Fibroblast of lung (primary cell): ENCODE data around the gene EYS.

Source experiments
- CTCF ChIP-seq, 2 donors: IDR thresholded peaks in 1 of 2; conservative IDR thresholded peaks in 1 of 2; 1 replicate in 1 of 2; 2 replicates in 1 of 2; pipeline ENCODE4 v1.5.1; 2011 to 2012; ENCODE audit warnings: low read length in 2 of 2, control low read depth in 1 of 2, inconsistent platforms in 1 of 2, low read depth in 1 of 2, mild to moderate bottlenecking in 1 of 2
- EZH2 ChIP-seq: IDR thresholded peaks from 2 replicates; pipeline ENCODE4 v1.5.1; 2012; ENCODE audit warnings: low read length, control low read depth, mild to moderate bottlenecking; ENCODE audit errors: missing control alignments

- TF ChIP-seq CTCF (conservative IDR thresholded peaks at IDR 0.05 in 1 of 2, IDR thresholded peaks at IDR 0.05 in 1 of 2; ENCODE audit: low read depth in 1 of 2, low read length in 2 of 2) = no peak
- TF ChIP-seq EZH2 = no peak
Measured at GRCh38 chr6:64860203-64860602, 846.8 kb downstream of the EYS start.
